H1 (cell line): Measurements from ENCODE around the gene IFT122. TPM values are rescaled to one million over a fixed set of nuclear protein-coding genes. Genes with fewer than 3 reads are reported as not detected.

ENCODE experiments used
- BACH1 ChIP-seq: IDR thresholded peaks from 2 replicates; pipeline ENCODE4 v1.6.1; 2012; ENCODE audit warnings: low read length, improper control_type of control experiment
- BRCA1 ChIP-seq: IDR thresholded peaks from 2 replicates; pipeline ENCODE4 v1.6.1; 2012; ENCODE audit warnings: low read depth, low read length, improper control_type of control experiment
- GTF2F1 ChIP-seq: IDR thresholded peaks from 2 replicates; pipeline ENCODE4 v1.6.1; 2012; ENCODE audit warnings: low read depth, low read length, improper control_type of control experiment, borderline replicate concordance
- RAD21 ChIP-seq, 2 experiments: IDR thresholded peaks in 1 of 2; conservative IDR thresholded peaks in 1 of 2; 2 replicates each; pipeline ENCODE4 v1.6.1; 2011; ENCODE audit warnings: low read depth in 2 of 2, low read length in 2 of 2, improper control_type of control experiment in 1 of 2, inconsistent platforms in 1 of 2, mild to moderate bottlenecking in 1 of 2, moderate library complexity in 1 of 2
- TCF12 ChIP-seq: IDR thresholded peaks from 2 replicates; pipeline ENCODE4 v1.6.1; 2011; ENCODE audit warnings: low read depth, mild to moderate bottlenecking, low read length
- polyA plus RNA-seq, 7 experiments: library from polyadenylated mRNA; depleted of rRNA in 3 of 7; stranded (reverse) in 5 of 7; unstranded in 2 of 7; fragments of >200 nt in 5 of 7; fragments of 200-250 nt in 2 of 7; gene quantifications; 1 replicate in 5 of 7; 2 replicates in 1 of 7; 4 replicates in 1 of 7; pipeline versions ENCODE4 v1.2.1 to v1.2.3, GENCODE V29; 2011 to 2013; ENCODE audit warnings: missing spikeins in 2 of 7, mixed read lengths in 2 of 7
- total RNA-seq: library from RNA; stranded (reverse); fragmentation: NEBNext Ultra II Directional; extraction: Animal tissue kit (Norgen Biotek cat#: 25700); gene quantifications from 2 replicates; pipeline ENCODE4 v1.2.1, GENCODE V29; 2021
- TF ChIP-seq, protein P1 (sequence below): IDR thresholded peaks from 2 replicates; pipeline ENCODE4 v1.6.1; 2012; ENCODE audit warnings: low read length, inconsistent platforms

Gene IFT122
- total and polyA plus RNA-seq, 2 of the 8 experiments (the other 6 are each of a cell fraction or from before 2014, with no cell fraction given), result 23.7 to 25.1 TPM

DNA sequence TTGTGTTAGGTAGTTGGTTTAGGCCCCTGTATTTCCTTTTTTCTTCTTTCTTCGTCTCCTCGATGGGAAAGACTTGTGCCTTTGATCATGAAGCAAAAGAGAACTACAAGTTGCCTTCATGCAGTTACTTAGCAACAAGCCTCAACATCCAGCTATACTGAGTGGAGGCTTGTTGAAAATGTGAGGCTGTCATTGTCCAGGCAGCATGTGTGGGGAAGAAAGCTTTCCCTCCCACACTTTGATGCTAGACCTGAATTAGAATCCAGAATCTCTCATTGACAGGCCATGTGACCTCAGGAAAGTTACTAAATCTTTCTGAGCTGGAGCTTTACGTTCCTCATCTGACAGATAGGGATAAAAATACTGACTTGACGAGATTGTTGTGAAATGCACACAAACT, 23.7 kb downstream of the IFT122 start (continued):
- no peak for TF ChIP-seq TCF12
- TF ChIP-seq, protein P1, sequence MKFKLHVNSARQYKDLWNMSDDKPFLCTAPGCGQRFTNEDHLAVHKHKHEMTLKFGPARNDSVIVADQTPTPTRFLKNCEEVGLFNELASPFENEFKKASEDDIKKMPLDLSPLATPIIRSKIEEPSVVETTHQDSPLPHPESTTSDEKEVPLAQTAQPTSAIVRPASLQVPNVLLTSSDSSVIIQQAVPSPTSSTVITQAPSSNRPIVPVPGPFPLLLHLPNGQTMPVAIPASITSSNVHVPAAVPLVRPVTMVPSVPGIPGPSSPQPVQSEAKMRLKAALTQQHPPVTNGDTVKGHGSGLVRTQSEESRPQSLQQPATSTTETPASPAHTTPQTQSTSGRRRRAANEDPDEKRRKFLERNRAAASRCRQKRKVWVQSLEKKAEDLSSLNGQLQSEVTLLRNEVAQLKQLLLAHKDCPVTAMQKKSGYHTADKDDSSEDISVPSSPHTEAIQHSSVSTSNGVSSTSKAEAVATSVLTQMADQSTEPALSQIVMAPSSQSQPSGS, result no peak
- no peak for TF ChIP-seq RAD21 (IDR thresholded peaks at IDR 0.05 in 1 of 2, conservative IDR thresholded peaks at IDR 0.05 in 1 of 2; ENCODE audit: low read depth in 2 of 2, low read length in 2 of 2)
- TF ChIP-seq GTF2F1, result no peak
- TF ChIP-seq BRCA1, result no peak
- no peak for TF ChIP-seq BACH1
